Measurements from ENCODE around the gene NDUFAF5. TPM values are rescaled to one million over a fixed set of nuclear protein-coding genes. Genes with fewer than 3 reads are reported as not detected.

The NDUFAF5 gene
- total RNA-seq, 1 experiment from 2014 or later, result 31.8 TPM

- TF ChIP-seq ARID4B (CRISPR knock-in tag; IDR thresholded peaks at IDR 0.05; ENCODE audit: borderline replicate concordance) (no peak), OVOL2 (CRISPR knock-in tag; IDR thresholded peaks at IDR 0.05; ENCODE audit: borderline replicate concordance) (no peak), ZBTB43 (CRISPR knock-in tag; IDR thresholded peaks at IDR 0.05) (no peak), MYBL2 (CRISPR knock-in tag; IDR thresholded peaks at IDR 0.05) (no peak)
Observed at GRCh38 chr20:13817342-13817741, 32.5 kb downstream of the NDUFAF5 start (continued).

GRCh38 chr20:13819885-13820645 is 35.2 kb downstream of the NDUFAF5 start:
- Mint-ChIP-seq H3K36me3 (peaks cover 17% of the 10 kb centered on the region), H3K27ac (no peak overlapping the region), H3K4me1 (peaks cover 5% of the 10 kb centered on the region), H3K4me3 (no peak overlapping the region), H3K9me3 (no peaks in the 10 kb centered on the region), H3K27me3 (ENCODE audit: low read depth) (no peaks in the 10 kb centered on the region)
- CTCF ChIA-PET, result interaction anchor here (0.6 to 2.3 kb wide), 15 partner anchors 9 to 242 kb away, joined by 3 to 12 read pairs (median 4); partner anchors contain the start of gene MACROD2
- peak; percentile 20 for DNase-seq (ENCODE audit: low spot score)
- TF ChIP-seq CTCF (IDR thresholded peaks at IDR 0.05) (peak; percentile 54; the same call in 1 of the 2 replicates), FOXJ3 (CRISPR knock-in tag; IDR thresholded peaks at IDR 0.05; ENCODE audit: borderline replicate concordance) (no peak)
- POLR2A ChIA-PET, result interaction anchor here (0.6 to 0.7 kb wide), 2 partner anchors 15 to 1288 kb away, joined by 3 read pairs; no protein-coding TSS in a partner anchor
- peak; percentile 62 for ATAC-seq

GRCh38 chr20:13821876-13822275 is 37.0 kb downstream of the NDUFAF5 start:
- no peak overlapping the region for H3K4me3 Mint-ChIP-seq
- CTCF ChIA-PET, result interaction anchor here (0.6 to 2.3 kb wide), 10 partner anchors 52 to 276 kb away, joined by 3 to 24 read pairs (median 4); partner anchors contain the start of gene SEL1L2
- DNase-seq (ENCODE audit: low spot score), result no peak
- no peak for ATAC-seq
- POLR2A ChIA-PET, result no interaction called here
- TF ChIP-seq AR (CRISPR knock-in tag; IDR thresholded peaks at IDR 0.05), result no peak
- peaks cover 7% of the 10 kb centered on the region for H3K36me3 Mint-ChIP-seq
- H3K4me1 Mint-ChIP-seq, result peaks cover 5% of the 10 kb centered on the region
- no peak overlapping the region for H3K27ac Mint-ChIP-seq
- no peaks in the 10 kb centered on the region for H3K9me3 Mint-ChIP-seq
- no peaks in the 10 kb centered on the region for H3K27me3 Mint-ChIP-seq (ENCODE audit: low read depth)
